Mammary epithelial cell (primary cell): ENCODE data around the gene CCHCR1.

Experiments used
- CTCF ChIP-seq, 2 donors: IDR thresholded peaks in 1 of 2; conservative IDR thresholded peaks in 1 of 2; 2 replicates each; pipeline ENCODE4 v1.5.1; 2011 to 2012; ENCODE audit warnings: inconsistent platforms in 2 of 2, low read length in 2 of 2, mild to moderate bottlenecking in 2 of 2, control low read depth in 1 of 2, low read depth in 1 of 2; ENCODE audit not compliant: insufficient read depth in 1 of 2; ENCODE audit errors: extremely low read depth in 1 of 2
- EZH2 ChIP-seq: IDR thresholded peaks from 2 replicates; pipeline ENCODE4 v1.6.1; 2012; ENCODE audit warnings: low read length, inconsistent platforms, borderline replicate concordance

- TF ChIP-seq CTCF (conservative IDR thresholded peaks at IDR 0.05 in 1 of 2, IDR thresholded peaks at IDR 0.05 in 1 of 2; ENCODE audit: extremely low read depth in 1 of 2, insufficient read depth in 1 of 2, low read depth in 1 of 2, low read length in 2 of 2): no peak
- TF ChIP-seq EZH2: no peak
Observed at GRCh38 chr6:31125586-31126363, 31.8 kb downstream of the CCHCR1 start.
